AG08395 (cell line): ENCODE results near the gene VRK2.
"Not testable (repeated sequence)": the region's sequence is repeated elsewhere in the genome, so short reads cannot be mapped to it uniquely, and the experiment has no call there.

Experiments
- DNase-seq: peaks from one replicate; pipeline ENCODE4 v3.0.0; 2012; ENCODE audit warnings: mixed read lengths, low spot score

VRK2 gene

DNA sequence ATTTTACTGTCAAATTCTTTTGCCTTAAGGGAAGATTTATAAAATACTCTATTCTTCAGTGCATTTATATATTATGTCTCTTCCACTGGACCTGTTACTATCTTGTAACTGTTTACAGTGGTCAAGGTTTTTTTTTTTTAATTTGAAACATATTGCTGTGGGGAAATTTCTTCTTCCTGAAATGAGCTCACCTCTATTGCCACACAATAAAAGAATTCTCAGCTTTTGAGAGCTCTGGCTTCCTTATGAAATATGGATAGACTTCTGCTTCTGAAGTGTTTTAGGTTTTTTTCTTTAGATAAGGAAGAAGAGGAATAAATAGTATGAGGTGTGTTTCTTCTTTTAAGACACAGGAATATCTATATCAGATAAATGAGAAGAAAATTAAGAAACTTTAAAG lies 7.7 kb downstream of the VRK2 start:
- peak; percentile 45 for DNase-seq

DNA sequence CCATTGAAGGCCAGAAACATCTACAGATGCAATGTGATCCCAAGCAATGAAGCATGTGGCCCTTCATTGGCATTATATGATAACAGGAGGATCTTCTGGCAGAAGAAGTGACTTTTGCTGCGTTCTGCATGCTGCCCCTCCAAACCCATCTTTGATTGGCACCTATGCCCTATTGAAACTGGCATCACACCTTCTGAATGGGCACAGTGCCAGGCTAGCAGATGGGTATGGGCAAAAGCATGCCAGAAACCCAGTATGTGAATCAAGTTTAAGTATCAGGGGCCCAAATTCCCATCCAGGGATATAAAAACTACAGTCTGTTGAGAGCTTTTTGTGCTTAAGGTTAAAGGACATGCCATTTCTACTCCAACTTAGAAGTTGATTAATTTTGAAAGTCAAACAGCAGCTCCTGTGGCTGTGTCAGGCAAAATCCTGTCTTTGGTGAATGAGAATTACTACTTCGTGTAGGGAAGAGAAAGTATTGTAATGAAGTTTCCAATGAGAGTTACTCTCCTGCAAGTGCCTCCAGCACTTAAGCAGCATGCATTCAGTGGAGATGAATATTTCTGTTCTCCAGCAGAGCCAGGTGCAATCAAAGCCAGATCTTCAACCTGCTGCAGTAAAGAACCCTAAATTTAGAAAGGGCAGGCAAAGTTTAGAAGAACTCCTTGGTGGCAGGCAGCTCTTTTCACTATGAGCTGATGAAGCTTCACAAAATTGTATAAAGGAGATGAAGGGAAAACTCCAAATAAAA lies 8.6 kb downstream of the VRK2 start:
- DNase-seq = no peak

DNA sequence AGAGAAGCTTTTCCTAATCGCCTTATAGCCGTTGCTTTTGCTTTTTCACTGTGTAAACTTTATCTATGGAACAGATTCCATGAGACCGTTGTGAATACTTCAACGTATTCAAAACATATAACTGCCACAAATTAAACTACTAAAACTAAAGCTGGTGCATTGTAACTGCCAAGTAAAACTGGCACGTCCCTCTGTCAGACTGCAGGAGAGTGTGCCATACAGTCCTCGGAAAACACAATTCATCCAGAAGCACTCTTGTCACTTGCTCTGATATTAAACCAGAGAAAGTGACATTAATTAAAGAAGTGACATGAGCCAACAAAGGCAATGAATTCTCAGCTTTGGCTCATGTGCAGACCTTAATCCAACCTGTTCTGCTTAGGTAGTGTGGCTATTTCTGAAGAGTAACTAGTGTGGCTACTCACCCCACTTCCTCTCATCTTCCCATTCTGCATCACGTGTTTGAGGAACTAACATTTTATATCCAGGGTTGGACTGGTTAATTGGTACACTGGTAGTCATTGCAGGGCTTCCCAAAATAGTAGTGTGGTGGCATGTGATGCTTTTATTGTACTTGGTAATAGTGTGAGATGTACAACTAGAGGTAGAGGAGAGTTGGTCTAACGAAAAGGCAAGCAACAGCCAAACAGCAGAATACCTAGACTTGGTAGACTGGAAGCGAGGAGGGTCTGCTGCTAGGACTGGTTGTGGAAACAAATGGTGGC lies 9.7 kb downstream of the VRK2 start:
- DNase-seq = no peak

DNA sequence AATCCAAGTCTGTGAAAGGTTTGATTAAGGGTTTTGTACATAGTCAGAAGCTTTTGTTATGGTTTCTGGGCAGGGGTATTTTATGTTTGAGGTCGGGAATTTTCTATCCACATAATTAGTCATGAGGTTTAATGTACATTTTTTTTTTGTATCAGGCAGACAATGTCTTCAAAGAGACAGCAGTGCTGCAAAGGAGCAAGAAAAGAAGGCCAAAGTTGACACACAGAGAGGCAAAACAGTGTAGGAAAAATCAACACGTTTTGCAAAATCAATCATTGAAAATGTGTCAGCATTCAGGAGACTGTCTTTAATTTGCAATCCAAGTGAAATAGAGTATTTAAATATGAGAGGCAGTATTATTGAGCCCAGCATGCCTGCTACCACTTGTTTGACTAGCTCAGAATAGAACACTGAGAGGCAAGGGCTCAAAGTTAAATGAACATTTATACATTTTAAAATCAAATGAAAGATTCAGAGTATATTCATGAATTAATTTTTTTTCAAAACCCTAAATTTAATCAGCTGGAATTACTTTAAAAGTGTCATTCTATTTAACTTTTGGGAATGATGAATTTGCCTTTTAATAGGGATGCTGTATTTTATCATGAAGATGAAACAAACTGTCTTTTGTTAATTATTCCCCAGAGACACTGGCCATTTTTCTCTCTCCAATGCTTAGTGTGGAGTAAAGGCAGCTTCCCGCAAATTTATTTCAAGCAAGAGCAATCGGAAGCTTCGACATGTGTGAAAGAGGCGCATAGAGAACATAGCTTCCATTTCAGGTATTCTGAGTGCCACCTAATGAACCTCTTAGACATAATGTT lies 11.3 kb downstream of the VRK2 start:
- DNase-seq = no peak

DNA sequence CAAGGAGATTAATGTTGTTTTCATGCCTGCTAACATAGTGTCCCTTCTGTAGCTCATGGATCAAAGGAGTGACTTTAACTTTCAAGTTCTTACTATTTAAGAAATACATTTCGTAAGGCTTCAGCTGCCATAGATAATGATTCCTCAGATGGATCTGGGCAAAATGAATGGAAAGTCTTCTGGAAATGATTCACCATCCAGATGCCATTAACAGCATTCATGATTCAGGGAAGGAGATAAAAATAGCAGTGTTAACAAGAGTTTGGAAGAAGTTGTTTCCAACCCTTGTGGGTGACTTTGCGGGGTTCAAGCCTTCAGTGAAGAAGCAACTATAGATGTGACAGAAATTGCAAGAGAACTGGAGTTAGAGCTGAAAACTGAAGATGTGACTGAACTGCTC lies 17.0 kb downstream of the VRK2 start:
- DNase-seq = peak; percentile 58

DNA sequence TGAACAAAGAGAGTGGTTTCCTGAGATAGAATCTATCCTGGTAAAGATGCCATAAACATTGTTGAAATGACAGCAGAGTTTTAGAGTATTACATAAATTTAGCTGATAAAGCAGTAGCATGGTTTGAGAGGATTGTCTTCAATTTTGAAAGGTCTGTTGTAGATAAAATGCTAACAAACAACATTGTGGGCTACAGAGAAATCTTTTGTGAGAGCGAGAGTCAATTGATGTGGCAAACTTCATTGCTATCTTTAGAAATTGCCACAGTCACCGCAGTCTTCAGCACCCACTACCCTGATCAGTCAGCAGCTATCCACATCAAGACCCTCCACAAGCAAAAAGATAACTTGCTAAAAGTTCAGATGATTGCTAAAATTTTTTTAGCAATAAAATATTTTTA lies 17.5 kb downstream of the VRK2 start:
- DNase-seq = no peak

DNA sequence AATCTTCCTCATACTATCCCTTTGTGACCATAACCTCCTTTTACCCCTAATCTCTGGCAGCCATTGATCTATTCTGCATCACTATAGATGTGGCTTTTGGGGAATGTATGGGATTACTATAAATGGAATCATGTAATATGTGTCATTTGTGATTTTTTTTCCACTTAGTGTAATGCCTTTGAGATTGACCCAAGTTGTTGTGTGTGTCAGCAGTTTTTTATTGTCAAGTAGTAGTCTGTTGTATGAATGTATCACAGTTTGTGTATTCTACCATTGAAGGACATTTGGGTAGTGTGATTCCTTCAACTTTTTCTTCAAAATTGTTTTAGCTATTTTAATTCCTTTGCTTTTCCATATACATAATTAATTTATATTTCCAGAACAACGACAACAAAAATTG lies 18.6 kb downstream of the VRK2 start:
- no peak for DNase-seq

DNA sequence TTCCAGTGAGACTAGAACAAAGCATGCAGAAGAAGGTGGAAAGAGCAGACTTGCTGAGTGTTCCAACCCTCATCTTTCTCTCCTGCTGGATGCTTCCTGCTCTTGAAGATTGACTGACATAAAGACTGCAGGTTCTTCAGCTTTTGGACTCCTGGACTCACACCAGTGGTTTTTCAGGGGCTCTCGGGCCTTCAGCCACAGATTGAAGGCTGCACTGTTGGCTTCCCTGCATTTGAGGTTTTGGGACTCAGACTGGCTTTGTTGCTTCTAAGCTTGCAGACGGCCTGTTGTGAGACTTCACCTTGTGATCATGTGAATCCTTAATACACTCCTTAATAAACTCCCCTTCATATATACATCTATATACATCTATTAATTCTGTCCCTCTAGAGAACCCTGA lies 20.4 kb downstream of the VRK2 start:
- DNase-seq = no peak

DNA sequence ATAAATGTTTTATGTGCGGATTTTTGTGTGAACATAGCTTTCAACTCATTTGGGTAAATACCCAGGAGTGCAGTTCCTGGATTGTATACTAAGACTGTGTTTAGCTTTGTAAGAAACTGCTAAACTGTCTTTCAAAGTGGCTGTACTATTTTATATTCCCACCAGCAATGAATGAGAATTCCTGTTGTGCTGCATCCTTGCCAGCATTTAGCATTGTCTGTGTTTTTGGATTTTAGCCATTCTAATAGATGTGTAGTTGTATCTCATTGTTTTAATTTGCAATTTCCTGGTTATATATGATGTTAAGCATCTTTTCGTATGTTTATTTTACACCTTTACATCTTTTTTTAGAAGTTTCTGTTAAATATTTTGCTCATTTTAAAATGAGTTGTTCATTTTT lies 24.2 kb downstream of the VRK2 start:
- DNase-seq = no peak

DNA sequence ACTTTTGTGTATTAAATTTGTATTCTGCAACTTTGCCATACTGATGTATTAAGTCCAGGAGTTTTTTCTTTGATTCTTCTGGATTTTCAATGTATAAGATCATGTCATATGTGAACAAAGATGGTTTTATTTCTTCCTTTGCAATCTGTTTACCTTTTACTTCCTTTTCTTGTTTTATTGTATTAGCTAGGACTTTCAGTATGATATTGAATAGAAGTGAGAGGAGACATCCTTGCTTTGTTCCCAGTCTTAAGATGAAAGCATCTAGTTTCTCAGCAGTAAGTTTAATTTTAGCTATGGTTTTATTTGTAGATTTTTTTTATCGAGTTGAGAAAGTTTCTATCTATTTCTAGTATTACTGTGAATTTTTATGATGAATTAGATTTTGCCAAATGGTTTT lies 25.5 kb downstream of the VRK2 start:
- no peak for DNase-seq

DNA sequence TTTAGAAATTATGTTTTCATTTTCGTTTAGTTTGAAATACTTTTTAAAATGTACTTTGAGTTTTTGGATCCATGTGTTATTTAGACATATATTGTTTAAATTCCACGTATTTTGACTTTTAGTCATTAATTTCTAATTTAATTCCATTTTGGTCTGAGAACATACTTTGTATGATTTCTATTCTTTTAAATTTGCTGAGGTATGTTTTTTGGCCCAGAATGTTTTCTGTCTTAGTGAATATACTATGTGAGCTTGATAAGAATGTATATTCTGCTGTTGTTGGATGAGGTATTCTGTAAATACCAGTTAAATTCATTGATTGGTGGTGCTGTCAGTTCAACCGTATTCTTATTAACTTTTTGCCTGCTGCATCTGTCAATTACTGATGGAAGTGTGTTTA lies 26.4 kb downstream of the VRK2 start:
- DNase-seq = no peak

DNA sequence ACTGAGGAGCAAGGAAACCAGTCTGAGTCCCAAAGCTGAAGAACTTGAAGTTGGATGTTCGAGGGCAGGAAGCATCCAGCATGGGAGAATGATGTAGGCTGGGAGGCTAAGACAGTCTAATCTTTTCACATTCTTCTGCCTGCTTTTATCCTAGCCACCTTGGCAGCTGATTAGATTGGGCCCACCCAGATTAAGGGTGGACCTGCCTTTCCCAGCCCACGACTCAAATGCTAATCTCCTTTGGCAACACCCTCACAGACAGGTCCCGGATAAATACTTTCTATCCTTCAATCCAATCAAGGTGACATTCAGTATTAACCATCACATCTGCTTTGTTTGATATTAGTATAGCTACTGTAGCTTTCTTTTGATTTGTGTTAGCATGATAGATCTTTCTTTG lies 27.1 kb downstream of the VRK2 start:
- no peak for DNase-seq

DNA sequence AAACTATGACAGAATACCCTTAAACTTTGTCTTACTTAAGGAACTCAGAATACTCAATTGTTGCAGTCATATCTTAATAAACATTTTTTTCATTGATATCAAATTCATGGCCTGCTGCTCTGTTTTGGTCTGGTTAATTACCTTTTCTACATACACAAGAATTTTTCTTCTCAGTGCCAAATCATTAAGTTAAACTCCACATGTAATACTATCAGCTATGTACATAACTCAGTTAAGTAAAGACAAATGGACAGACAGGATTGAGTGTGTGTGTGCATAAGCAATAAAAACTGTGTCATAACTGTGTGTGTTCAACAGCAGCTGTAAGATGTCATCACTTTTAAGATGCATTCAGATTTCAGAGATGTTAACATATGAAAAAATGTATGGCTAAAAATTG lies 34.4 kb downstream of the VRK2 start:
- no peak for DNase-seq

DNA sequence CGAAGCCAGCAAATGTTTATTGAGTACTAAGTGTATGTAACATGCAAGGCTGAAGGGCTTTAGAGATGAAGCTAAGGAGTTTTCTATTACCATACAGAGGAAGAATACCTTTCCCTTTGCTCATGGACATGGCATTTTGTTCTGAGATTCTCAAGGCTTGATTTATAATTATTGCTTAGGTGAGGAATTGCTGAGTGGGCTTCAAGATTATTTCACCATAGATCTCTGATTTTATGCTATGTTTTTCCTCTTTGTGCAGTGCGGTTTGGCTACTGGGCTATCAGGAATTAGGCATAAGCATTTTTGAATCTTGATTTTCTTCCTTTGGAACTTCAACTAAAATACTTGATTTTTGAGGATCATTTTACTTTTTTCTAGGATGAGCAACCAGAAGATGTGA lies 42.5 kb downstream of the VRK2 start:
- no peak for DNase-seq

DNA sequence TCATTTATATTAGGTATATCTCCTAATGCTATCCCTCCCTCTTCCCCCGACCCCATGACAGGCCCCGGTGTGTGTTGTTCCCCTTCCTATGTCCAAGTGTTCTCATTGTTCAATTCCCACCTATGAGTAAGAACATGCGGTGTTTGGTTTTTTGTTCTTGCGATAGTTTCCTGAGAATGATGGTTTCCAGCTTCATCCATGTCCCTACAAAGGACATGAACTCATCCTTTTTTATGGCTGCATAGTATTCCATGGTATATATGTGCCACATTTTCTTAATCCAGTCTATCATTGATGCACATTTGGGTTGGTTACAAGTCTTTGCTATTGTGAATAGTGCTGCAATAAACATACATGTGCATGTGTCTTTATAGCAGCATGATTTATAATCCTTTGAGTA lies 46.2 kb downstream of the VRK2 start:
- not testable (repeated sequence) for DNase-seq

DNA sequence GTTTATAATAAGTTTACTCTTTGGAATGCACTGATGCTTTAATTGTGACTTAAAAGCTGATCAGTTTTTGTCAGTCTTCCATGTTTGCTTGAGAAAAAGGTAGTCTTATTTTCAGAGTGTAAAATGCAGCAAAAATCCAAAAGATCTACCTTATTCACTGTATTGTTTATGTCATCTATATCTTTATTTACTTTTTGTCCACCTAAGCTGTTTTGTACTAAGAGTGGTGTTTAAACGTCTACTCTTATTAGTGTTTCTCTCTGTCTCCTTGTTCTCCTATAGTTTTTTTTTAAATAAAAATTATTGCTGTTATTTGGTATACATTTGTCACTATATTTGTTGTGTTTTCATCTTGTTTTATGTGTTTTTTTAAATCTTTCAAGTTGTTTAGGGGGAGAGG lies 50.4 kb downstream of the VRK2 start:
- no peak for DNase-seq

DNA sequence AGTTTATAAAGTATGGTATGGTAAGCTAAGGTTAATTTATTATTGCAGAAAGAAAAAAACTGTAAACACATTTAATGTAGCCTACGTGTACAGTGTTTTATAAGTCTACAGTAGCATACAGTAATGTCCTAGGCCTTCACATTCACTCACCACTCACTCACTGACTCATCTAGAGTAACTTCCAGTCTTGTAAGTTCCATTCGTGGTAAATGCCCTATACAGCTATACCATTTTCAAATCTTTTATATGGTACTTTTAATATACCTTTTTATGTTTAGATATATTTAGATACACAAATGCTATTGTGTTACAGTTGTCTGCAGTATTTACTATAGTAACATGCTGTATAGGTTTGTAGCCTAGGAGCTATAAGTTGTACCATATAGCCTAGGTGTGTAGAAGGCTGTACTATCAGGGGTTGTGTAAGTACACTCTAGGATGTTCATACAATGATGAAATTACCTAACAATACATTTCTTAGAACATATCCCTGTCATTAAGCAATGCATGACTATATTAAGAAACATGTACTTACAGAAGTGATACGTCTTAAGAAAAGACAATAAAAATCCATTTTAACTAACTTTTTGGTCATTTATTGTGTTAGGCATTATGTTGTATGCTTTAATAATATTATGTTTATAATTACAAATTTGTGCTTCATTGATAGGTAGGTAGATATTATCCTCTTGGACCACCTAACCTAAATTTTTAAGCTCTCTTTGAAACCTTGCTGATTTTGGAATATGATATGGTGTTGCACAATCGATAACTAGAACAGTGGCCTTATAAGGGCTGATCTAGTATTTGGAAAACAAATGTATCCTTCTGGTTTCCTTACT lies 51.9 kb downstream of the VRK2 start:
- no peak for DNase-seq

DNA sequence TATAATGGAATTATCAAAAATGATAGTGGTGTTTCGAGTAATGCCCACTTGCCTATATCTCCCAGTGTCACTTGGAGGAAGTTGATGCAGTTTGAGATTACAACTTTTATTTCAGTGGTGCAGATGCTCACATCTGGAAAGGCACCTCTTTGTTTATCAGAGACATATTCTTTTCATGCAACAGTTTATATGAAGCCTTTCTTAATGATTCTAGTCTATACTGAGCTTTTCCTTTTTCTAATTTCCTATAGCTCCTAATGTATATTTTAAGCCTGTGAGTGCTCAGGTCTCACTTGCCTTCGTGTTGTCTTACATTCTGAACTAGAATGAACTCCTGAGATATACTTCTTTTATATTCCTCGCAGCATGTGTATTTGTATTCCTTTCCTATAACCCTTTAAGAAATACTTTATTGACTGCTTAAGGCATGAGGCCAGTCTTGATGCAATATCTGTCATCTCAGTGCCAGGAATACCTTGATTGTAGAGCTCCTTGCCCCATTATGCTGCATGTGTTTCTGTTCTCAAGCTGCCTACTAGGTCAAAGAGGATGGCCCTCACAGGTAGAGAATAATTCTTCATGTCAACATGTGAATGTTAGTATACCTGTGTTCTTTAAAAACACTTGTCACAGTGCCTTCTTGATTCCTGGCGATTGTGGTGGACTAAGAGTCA lies 52.6 kb downstream of the VRK2 start:
- no peak for DNase-seq

DNA sequence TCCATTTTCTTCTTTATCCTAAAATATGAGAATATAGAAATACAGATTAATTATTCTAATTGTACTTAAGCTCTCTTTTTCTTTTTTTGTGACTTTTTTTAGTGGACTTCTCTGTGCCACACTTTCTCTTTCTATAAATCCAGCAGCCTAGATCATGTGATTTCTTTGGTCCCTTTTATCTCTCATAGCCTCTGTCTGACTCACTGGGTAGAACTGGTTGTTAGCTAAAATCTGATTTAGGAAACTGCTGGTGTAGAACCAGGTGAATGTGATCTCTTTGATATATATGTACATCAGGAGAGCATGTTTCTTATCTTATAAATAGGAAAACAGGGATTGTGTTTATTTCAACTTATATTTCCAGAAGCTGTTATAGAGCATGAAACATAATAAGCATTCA lies 54.9 kb downstream of the VRK2 start:
- no peak for DNase-seq

DNA sequence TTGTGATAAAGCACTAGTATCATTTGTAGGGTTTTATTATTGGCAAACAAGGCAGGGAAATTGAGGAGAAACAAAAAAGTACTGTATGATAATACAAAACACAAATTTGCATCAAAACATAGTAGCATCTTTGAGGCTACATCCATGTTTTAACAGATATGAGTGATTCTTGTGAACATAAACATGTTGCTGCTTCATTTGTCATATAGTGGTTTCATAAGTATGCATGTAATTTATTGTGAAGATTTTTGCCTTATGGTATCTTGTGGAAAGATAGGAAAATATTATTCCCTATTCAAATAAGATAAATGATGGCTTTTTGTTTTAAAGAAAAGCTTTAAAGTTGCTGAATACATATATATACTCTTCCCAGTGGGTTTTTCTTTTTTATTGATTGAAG lies 60.3 kb downstream of the VRK2 start:
- no peak for DNase-seq
